ENCODE measurements around the gene SPINK7. TPM values are rescaled to one million over a fixed set of nuclear protein-coding genes. Genes with fewer than 3 reads are reported as not detected.
A peak's percentile ranks its signal among the peaks of the same experiment; 100 is the strongest.
"Not testable (repeated sequence)": the region's sequence is repeated elsewhere in the genome, so short reads cannot be mapped to it uniquely, and the experiment has no call there.

Gene SPINK7
- total RNA-seq (not detected), polyA plus RNA-seq (ENCODE audit: insufficient read depth, low read depth, low replicate concordance) (not detected)
- long read RNA-seq, donor 1, result 0 reads
- long read RNA-seq, donor 2, result 0 reads

- H3K4me3 ChIP-seq, result no peak within 1 kb of the TSS
- TF ChIP-seq CTCF (IDR thresholded peaks at IDR 0.05) (no peak), POLR2A (IDR thresholded peaks at IDR 0.05) (no peak)
- no peaks in the 10 kb centered on the region for H3K9me3 ChIP-seq
- H3K27ac ChIP-seq, result no peak within 1 kb of the TSS
- no peaks in the 10 kb centered on the region for H3K27me3 ChIP-seq
- intact Hi-C loops (cut with DNase I; ENCODE audit: low total_unique reads), result no loop called here
- peaks cover 6% of the 10 kb centered on the region for H3K4me1 ChIP-seq
- WGBS, 2 donors, result 85 to 86% methylated on average over 3 of the region's 3 CpGs
- no peak for DNase-seq
- no peaks in the 10 kb centered on the region for H3K36me3 ChIP-seq (ENCODE audit: low read depth, missing control alignments)
These were observed at the start of gene SPINK7 for GRCh38 chr5:148312153-148312552. TSS of gene SPINK7 (plus strand) at chr5:148312423. CDS start at chr5:148312484, 61 bp downstream.

GRCh38 chr5:148267962-148268361 lies 44.3 kb upstream of the SPINK7 start:
- intact Hi-C loops (cut with DNase I; ENCODE audit: low total_unique reads), result no loop called here
- 41 to 53% methylated on average over 3 of the region's 3 CpGs for WGBS, 2 donors
- no peak for DNase-seq
- Histone ChIP-seq H3K36me3 (ENCODE audit: low read depth, missing control alignments) (no peaks in the 10 kb centered on the region), H3K27me3 (no peaks in the 10 kb centered on the region), H3K27ac (peak overlapping the region in 1 of 2 donors; percentile 77), H3K4me3 (no peak overlapping the region), H3K9me3 (no peaks in the 10 kb centered on the region), H3K4me1 (no peaks in the 10 kb centered on the region)
- no peak for TF ChIP-seq CTCF (IDR thresholded peaks at IDR 0.05)
- no peak for TF ChIP-seq POLR2A (IDR thresholded peaks at IDR 0.05)

- H3K4me3 ChIP-seq, result no peak within 1 kb of the TSS
- H3K36me3 ChIP-seq (ENCODE audit: low read depth, missing control alignments), result no peaks in the 10 kb centered on the region
- peak; percentile 44 for DNase-seq
- H3K27me3 ChIP-seq, result no peaks in the 10 kb centered on the region
- TF ChIP-seq POLR2A (IDR thresholded peaks at IDR 0.05), result no peak
- TF ChIP-seq CTCF (IDR thresholded peaks at IDR 0.05), result no peak
- intact Hi-C loops (cut with DNase I; ENCODE audit: low total_unique reads), result no loop called here
- WGBS, 2 donors, result 56 to 58% methylated on average over 4 of the region's 4 CpGs
- H3K4me1 ChIP-seq, result no peaks in the 10 kb centered on the region
- no peaks in the 10 kb centered on the region for H3K9me3 ChIP-seq
- peak within 1 kb of the TSS in 1 of 2 donors; percentile 77 for H3K27ac ChIP-seq
These were observed 43.7 kb upstream of the SPINK7 start, which contains the start of gene SPINK13 for GRCh38 chr5:148268566-148268965. TSS of gene SPINK13 (plus strand) at chr5:148268794. CDS start at chr5:148270073, 1,279 bp downstream.

GRCh38 chr5:148275129-148275528 lies 37.1 kb upstream of the SPINK7 start:
- H3K4me1 ChIP-seq; H3K27me3 ChIP-seq; H3K36me3 ChIP-seq (ENCODE audit: low read depth, missing control alignments); DNase-seq; H3K4me3 ChIP-seq; intact Hi-C loops (cut with DNase I; ENCODE audit: low total_unique reads); H3K9me3 ChIP-seq; H3K27ac ChIP-seq: not testable (repeated sequence)
- WGBS, 2 donors, result 94 to 99% methylated on average over 2 of the region's 2 CpGs

GRCh38 chr5:148280893-148281292 lies 31.3 kb upstream of the SPINK7 start:
- 52 to 70% methylated on average over 4 to 5 of the region's 5 CpGs for WGBS, 2 donors
- H3K36me3 ChIP-seq (ENCODE audit: low read depth, missing control alignments); H3K9me3 ChIP-seq; intact Hi-C loops (cut with DNase I; ENCODE audit: low total_unique reads); H3K27ac ChIP-seq; H3K4me1 ChIP-seq; DNase-seq; H3K27me3 ChIP-seq; H3K4me3 ChIP-seq: not testable (repeated sequence)

GRCh38 chr5:148281336-148281735 lies 30.9 kb upstream of the SPINK7 start:
- H3K27me3 ChIP-seq; H3K4me3 ChIP-seq; H3K9me3 ChIP-seq; DNase-seq; H3K36me3 ChIP-seq (ENCODE audit: low read depth, missing control alignments); intact Hi-C loops (cut with DNase I; ENCODE audit: low total_unique reads); H3K27ac ChIP-seq; H3K4me1 ChIP-seq: not testable (repeated sequence)
- 97 to 100% methylated on average over 4 of the region's 4 CpGs for WGBS, 2 donors
